Muscle layer of colon (tissue), 2 donors: ENCODE results near the gene KLF5.
"Not testable (repeated sequence)": the region's sequence is repeated elsewhere in the genome, so short reads cannot be mapped to it uniquely, and the experiment has no call there.

Source experiments
- H3K27ac ChIP-seq: one replicate; pipeline ENCODE4 v1.7.0; 2013; ENCODE audit warnings: low read depth, mild to moderate bottlenecking, low read length, moderate library complexity
- H3K27me3 ChIP-seq, 2 donors: one replicate each; pipeline ENCODE4 v1.7.0; 2013; ENCODE audit warnings: low read length in 2 of 2, mild to moderate bottlenecking in 2 of 2; ENCODE audit not compliant: insufficient read depth in 2 of 2, control insufficient read depth in 1 of 2
- H3K36me3 ChIP-seq: one replicate; pipeline ENCODE4 v1.7.0; 2013; ENCODE audit warnings: mild to moderate bottlenecking, low read length; ENCODE audit not compliant: insufficient read depth
- H3K4me1 ChIP-seq: one replicate; pipeline ENCODE4 v1.7.0; 2013; ENCODE audit warnings: mild to moderate bottlenecking, low read length; ENCODE audit not compliant: insufficient read depth
- H3K4me3 ChIP-seq, 2 donors: one replicate each; pipeline ENCODE4 v1.7.0; 2013; ENCODE audit warnings: low read length in 2 of 2, low read depth in 1 of 2, mild to moderate bottlenecking in 1 of 2, moderate library complexity in 1 of 2
- H3K9ac ChIP-seq: one replicate; pipeline ENCODE4 v1.7.0; 2013; ENCODE audit warnings: low read length
- H3K9me3 ChIP-seq: one replicate; pipeline ENCODE4 v1.7.0; 2013; ENCODE audit warnings: mild to moderate bottlenecking, low read length
- donor health status: abdominal sarcoma.
- donor health status: Adenocarcinoma of cecum.

KLF5 gene

GRCh38 chr13:73092829-73093228, 34.0 kb downstream of the KLF5 start:
- Histone ChIP-seq H3K4me3 (no peak overlapping the region), H3K9me3 (peaks cover 7% of the 10 kb centered on the region), H3K27ac (no peak overlapping the region), H3K27me3 (no peaks in the 10 kb centered on the region), H3K36me3 (no peaks in the 10 kb centered on the region), H3K4me1 (no peaks in the 10 kb centered on the region), H3K9ac (no peak overlapping the region)

- H3K4me1 ChIP-seq: no peaks in the 10 kb centered on the region
These were observed 37.4 kb downstream of the KLF5 start for GRCh38 chr13:73096173-73096572.

DNA sequence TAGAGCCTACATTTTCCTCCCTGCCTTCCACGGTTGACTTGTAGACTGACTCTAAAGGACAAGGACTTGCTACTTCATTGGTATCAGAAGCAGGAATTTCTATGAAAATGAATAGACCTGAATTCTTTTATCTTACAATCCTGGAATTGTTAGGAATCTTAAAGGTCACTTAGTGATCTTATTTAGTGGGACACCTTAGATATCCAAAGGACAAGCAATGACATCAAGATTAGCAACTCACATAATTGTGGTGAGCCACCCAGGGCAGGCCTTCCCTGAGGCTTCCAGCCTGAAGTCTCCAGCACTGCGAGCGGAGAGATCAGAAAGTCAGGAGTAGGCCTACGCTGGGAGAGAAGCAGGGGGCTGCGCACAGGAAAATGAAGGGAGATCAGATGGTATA, 37.8 kb downstream of the KLF5 start:
- Histone ChIP-seq H3K9ac (no peak overlapping the region), H3K9me3 (no peaks in the 10 kb centered on the region), H3K27ac (no peak overlapping the region), H3K4me3 (no peak overlapping the region), H3K4me1 (no peaks in the 10 kb centered on the region), H3K36me3 (no peaks in the 10 kb centered on the region), H3K27me3 (no peaks in the 10 kb centered on the region)

More at GRCh38 chr13:73096173-73096572, 37.4 kb downstream of the KLF5 start:
- H3K4me3 ChIP-seq: no peak overlapping the region
- H3K9ac ChIP-seq: no peak overlapping the region
- no peaks in the 10 kb centered on the region for H3K9me3 ChIP-seq
- H3K36me3 ChIP-seq: no peaks in the 10 kb centered on the region
- no peaks in the 10 kb centered on the region for H3K27me3 ChIP-seq
- H3K27ac ChIP-seq: no peak overlapping the region

DNA sequence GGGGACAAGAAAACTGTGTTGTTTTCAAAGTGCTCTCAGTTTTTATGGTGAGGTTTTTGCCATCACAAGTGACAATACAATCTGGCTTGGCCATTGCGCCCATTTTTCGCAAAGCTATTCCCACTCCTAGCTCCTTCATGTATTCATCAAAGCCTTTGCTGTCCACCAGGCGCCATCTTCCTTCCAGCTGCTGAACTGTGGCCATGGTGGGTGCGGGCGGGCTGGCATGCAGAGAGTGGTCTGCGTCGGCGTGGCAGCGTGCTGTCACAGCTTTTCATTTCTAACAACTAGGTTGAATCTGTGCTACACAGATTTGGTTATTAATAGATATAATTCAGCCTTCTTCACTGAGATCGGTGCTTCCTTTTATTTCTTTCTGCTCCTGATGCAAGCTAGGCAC, 42.0 kb downstream of the KLF5 start:
- not testable (repeated sequence) for H3K9me3 ChIP-seq, H3K4me3 ChIP-seq, H3K36me3 ChIP-seq

GRCh38 chr13:73101351-73102007, 42.7 kb downstream of the KLF5 start:
- H3K36me3 ChIP-seq: no peaks in the 10 kb centered on the region
- no peak overlapping the region for H3K4me3 ChIP-seq
- no peak overlapping the region for H3K27ac ChIP-seq
- H3K9me3 ChIP-seq: no peaks in the 10 kb centered on the region
- no peak overlapping the region for H3K9ac ChIP-seq
- no peaks in the 10 kb centered on the region for H3K4me1 ChIP-seq
- H3K27me3 ChIP-seq: no peaks in the 10 kb centered on the region

More for the DNA sequence above, 42.0 kb downstream of the KLF5 start:
- H3K4me1 ChIP-seq, H3K27ac ChIP-seq, H3K9ac ChIP-seq, H3K27me3 ChIP-seq: not testable (repeated sequence)

DNA sequence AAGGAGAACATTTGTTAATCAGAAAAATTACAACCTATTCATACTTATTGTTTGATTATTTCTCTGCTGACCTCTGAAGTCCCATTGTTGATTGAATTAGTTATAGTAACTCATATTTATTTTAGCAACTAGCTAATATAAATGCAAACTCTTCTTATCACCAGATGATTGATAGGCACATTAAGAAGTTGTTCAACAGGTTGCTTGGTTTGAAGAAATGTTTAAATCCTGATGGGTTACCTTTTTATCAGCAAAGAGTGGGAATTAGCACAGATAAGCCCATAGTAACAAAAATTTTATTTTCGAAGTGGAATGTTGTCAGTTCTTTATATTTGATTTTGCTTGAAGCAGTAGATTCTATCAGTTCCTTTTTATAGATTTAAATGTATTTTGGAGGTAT, 44.4 kb downstream of the KLF5 start:
- no peaks in the 10 kb centered on the region for H3K36me3 ChIP-seq
- H3K9me3 ChIP-seq: no peaks in the 10 kb centered on the region
- H3K4me1 ChIP-seq: no peaks in the 10 kb centered on the region
- no peak overlapping the region for H3K27ac ChIP-seq
- H3K9ac ChIP-seq: no peak overlapping the region
- H3K27me3 ChIP-seq: no peaks in the 10 kb centered on the region
- H3K4me3 ChIP-seq: no peak overlapping the region

- no peaks in the 10 kb centered on the region for H3K9me3 ChIP-seq
These were observed 47.8 kb downstream of the KLF5 start for GRCh38 chr13:73106513-73107178.

GRCh38 chr13:73107481-73107880, 48.7 kb downstream of the KLF5 start:
- Histone ChIP-seq H3K9ac (no peak overlapping the region), H3K36me3 (no peaks in the 10 kb centered on the region), H3K27ac (no peak overlapping the region), H3K4me1 (no peaks in the 10 kb centered on the region), H3K27me3 (no peaks in the 10 kb centered on the region), H3K9me3 (no peaks in the 10 kb centered on the region), H3K4me3 (no peak overlapping the region)

More at GRCh38 chr13:73106513-73107178, 47.8 kb downstream of the KLF5 start:
- H3K9ac ChIP-seq: no peak overlapping the region
- H3K4me3 ChIP-seq: no peak overlapping the region
- no peaks in the 10 kb centered on the region for H3K27me3 ChIP-seq
- H3K4me1 ChIP-seq: no peaks in the 10 kb centered on the region
- H3K36me3 ChIP-seq: no peaks in the 10 kb centered on the region
- no peak overlapping the region for H3K27ac ChIP-seq

DNA sequence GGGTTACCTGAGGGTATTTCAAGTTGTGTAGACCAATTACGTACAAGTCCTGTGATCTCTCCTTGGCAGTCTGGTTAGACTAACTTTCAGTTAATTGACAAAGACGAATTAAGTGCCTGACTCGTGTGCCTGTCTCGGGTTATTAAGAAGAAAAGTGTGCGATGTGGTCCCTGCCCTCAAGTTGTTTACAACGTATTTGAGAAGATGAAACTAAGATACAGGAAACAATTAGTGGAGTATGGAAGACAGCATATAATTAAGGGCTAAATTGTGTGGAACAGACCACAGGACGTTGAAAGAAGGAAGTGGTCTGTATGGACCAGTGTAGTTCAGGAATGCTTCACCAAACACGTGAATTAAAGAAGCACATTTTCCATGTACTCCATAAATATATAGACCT, 49.2 kb downstream of the KLF5 start:
- Histone ChIP-seq H3K27me3 (no peaks in the 10 kb centered on the region), H3K9ac (no peak overlapping the region), H3K4me3 (no peak overlapping the region), H3K4me1 (no peaks in the 10 kb centered on the region), H3K27ac (no peak overlapping the region), H3K9me3 (no peaks in the 10 kb centered on the region), H3K36me3 (no peaks in the 10 kb centered on the region)

GRCh38 chr13:73109288-73109899, 50.6 kb downstream of the KLF5 start:
- H3K9me3 ChIP-seq: no peaks in the 10 kb centered on the region
- H3K27ac ChIP-seq: no peak overlapping the region
- H3K36me3 ChIP-seq: no peaks in the 10 kb centered on the region
- no peak overlapping the region for H3K4me3 ChIP-seq
- no peaks in the 10 kb centered on the region for H3K27me3 ChIP-seq
- H3K4me1 ChIP-seq: no peaks in the 10 kb centered on the region
- no peak overlapping the region for H3K9ac ChIP-seq

DNA sequence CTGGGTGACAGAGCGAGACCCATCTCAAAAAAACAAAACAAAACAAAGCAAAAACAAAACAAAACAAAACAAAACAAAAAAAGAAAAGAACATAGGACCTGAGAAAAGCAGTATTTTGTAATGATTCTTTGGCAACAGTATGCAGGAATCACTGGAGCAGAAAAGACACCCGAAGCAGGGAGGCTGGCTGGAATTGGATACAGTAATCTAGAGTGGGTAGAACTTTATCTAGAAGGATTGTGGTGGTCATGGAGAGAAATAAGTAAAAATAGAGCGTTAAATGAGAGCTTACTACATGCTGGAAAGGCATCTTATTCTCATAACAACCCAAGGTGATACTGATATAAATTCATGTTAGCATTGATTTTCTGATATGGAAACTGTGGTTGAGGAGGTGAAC, 51.2 kb downstream of the KLF5 start:
- Histone ChIP-seq H3K9ac (no peak overlapping the region), H3K36me3 (no peaks in the 10 kb centered on the region), H3K27ac (no peak overlapping the region), H3K4me1 (no peaks in the 10 kb centered on the region), H3K27me3 (no peaks in the 10 kb centered on the region), H3K4me3 (no peak overlapping the region), H3K9me3 (no peaks in the 10 kb centered on the region)
